Measurements from ENCODE around the gene C3orf22.
"Not testable (repeated sequence)": the region's sequence is repeated elsewhere in the genome, so short reads cannot be mapped to it uniquely, and the experiment has no call there.

Gene C3orf22

DNA sequence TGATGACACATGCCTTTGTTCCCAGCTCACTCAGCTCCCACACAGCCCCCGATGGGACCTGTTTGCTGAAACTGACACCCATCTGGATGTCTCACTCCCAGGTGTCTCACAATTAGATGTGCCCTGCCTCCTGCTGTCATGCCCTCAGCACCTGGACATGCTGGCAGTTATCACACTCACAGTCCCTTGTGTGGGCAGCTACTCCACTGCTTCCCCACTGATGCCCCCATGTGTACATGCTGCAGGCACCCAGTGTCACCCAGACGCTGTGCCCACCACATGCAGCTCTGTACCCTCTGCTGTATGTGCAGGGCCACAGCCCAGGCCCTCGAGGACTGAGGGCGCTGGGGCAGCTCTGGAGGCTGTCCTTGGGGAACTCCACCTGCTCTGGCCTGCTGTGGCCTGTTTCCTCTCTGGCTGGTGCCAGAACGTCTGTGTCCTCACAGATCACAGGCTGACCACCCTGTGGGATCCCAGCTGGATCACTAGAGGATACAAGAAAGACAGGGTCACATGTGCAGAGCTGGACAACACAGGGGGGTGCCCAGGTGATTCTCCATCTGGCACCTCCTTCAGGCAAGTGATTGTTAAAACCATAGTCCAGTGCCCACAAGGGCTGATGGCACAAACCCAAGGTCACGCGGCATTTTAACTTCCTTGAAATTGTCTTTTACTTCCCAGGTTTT, 14.0 kb downstream of the C3orf22 start:
- DNase-seq (ENCODE audit: low read depth in 2 of 2, low spot score in 1 of 2) = no peak

DNA sequence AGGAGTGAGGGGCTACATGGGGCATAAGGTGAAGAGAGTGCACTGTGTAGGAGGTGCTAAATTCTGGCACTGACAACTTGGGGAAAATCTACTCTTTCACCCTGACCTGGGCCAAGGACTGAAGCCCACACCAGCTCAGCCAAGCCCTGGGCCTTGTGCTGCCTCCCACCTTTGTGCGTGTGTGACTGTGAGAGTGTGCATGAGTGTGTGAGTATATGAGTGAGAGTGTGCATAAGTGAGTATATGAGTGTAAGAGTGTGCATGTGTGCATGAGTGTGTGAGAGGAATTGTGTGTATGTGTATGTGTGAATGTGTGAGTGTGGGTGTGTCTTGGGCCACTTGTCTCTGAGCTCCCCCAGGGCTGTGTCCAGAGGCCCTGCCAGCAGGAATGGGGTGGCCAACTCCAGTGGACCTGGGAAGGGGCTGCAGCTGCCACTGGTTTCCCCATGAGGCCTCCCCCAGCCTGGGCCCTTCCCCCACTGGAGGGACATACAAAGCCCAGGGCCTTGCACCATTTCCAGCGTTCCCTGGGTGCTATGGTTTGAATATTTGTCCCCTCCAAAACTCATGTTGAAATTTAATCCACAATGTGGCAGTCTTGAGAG, 15.2 kb downstream of the C3orf22 start:
- DNase-seq (ENCODE audit: low read depth in 2 of 2, low spot score in 1 of 2) = no peak

DNA sequence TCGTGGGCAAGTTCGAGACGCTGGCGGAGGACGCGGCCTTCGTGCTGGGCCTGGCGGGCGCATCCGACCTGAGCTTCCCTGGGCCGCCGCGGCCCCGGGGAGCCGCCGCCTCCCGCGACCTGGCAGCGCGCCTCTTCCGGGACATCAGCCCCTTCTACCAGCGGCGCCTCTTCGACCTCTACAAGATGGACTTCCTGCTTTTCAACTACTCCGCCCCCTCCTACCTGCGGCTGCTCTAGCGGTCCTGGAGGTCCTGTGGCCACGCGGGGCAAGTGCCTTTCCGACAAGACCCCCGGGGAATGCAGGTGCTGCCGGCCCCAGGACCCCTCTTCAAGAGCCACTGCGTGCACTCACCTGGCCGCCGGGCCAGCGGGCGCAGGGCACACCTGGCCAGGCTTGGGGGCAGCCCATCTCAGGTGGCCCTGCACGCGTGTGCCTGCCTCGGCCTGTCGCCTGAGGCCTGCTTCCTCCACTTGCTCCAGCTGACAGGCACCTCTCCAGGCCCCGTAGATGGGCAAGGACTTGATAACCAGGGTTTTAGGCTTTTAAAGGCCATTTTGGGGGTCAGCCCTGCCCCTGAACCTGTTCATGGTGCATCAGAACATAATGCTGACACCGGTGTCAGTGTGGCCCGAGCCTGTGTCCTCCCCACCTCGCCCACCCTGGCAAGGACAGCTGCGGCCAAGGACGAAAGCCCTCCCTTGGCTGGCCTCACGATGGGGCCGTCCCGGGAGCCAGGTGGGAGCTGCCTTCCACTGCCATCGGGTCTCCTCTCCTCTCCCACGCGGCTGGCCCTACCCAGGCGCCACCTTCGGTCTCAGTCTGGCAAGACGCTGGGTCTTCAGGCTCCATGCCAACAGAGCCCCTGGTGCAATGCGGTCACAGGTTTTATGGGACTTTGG, 16.1 kb downstream of the C3orf22 start:
- no peak for DNase-seq (ENCODE audit: low read depth in 2 of 2, low spot score in 1 of 2)

DNA sequence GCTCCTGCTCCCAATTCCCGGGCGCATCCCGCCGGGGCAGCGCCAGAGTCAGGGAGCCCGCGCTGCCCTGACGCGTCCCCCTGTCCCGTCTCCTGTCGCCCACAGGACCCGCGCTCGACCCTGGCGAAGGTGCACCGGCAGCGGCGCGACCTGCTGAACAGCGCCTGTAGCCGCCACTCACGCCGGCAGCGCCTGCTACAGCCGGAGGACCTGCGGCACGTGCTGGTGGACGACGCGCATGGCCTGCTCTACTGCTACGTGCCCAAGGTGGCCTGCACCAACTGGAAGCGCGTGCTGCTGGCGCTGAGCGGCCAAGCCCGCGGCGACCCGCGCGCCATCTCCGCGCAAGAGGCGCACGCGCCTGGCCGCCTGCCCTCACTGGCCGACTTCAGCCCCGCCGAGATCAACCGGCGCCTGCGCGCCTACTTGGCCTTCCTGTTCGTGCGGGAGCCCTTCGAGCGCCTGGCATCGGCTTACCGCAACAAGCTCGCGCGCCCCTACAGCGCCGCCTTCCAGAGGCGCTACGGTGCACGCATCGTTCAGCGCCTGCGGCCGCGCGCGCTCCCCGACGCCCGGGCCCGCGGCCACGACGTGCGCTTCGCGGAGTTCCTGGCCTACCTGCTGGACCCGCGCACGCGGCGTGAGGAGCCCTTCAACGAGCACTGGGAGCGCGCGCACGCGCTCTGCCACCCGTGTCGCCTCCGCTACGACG, 16.9 kb downstream of the C3orf22 start:
- DNase-seq (ENCODE audit: low read depth in 2 of 2, low spot score in 1 of 2) = no peak

DNA sequence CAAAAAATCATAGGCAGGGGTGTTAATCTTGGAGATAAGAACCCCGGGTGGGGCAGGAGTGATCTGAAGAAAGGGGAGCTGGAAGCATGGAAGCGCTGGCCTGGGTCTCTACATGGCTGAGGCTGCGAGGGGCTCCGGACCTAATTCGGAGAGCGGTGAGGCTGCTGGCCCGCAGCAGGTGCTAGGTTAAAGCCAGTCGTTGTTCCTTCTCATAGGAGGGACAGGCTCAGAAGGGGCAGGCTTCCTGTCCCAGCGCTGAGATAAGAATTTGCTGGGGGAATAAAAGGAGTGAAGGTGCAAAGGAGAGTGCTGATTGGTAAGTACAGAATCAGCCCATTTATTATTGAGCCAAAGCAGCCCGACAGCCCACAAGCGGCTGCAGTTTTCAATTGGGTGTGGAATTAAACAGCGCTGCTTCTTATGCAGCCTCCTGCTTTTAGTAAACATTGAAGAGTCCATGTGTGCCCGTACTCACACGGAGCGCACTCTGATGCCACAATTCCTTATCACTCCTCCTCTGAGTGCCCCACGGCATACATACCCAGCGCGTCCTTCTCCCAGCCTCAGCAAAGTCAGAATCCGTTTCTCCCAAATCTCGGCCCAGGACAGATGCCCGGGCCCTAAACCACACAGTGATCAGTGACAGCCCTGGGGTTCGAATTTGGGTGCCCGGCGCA, 17.6 kb downstream of the C3orf22 start:
- no peak for DNase-seq (ENCODE audit: low read depth in 2 of 2, low spot score in 1 of 2)

DNA sequence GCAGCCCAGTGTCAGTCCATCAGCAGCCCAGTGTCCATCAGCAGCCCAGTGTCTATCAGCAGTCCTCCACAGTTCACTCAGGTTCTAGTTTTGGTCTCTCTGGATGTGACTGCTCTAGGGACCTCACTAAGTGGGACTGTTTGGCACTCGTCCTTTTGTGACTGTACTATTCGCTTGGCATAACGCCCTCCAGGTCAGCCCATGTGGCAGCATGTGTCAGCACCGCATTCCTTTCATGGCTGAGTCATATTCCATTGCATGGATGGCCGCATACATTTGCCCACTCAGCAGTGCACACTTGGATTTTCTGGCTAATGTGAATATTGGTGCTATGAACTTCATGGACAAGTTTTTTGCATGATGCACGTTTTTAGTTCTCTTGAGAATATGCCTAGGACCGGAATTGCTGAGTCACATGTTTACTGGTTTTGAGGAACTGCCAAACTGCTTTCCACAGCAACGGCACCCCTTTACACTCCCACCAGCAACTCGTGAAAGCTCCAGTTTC, 18.3 kb downstream of the C3orf22 start:
- no peak for DNase-seq (ENCODE audit: low read depth in 2 of 2, low spot score in 1 of 2)

DNA sequence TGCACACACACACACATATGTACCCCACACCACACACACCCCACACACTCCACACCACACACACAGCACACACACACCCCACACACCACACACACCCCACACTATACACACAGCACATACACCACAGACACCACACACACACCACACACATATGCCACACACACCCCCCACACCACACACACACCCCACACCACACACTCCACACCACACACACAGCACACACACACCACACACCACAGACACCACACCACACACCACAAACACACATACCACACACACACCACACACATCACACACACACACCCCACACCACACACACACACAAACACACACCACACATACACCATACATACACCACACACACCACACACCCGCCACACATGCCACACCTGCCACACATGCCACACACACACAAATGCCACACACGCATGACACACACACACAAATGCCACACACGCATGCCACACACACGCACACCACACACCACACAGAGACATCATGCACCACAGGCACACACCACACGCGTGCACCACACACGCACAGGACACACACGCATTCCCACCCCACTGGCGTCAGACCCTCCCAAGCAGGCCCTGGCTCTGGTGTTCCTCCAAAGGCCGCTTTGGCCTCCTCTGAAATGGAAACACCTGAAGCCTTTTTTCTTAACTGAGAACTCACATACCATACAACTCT, 19.0 kb downstream of the C3orf22 start:
- DNase-seq (ENCODE audit: low read depth in 2 of 2, low spot score in 1 of 2) = no peak

DNA sequence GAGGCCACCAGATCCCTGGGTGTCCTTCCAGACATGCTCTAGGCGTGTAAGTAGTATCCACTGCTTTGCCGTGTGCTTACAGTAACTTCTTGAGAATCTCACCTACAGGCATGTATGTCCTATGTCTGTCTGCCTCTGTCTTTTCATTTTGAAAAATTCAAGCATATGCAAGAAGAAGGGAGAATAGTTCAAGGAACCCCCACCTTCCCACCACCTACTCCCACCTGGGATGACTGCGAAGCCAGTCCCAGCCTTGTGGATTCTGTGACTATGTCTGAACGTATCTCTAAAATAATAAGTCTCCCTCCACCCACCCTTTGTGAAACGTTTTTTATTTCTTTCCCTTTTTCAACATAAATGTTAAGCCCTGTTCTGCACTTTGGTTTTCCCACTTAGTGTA, 19.8 kb downstream of the C3orf22 start:
- DNase-seq (ENCODE audit: low read depth in 2 of 2, low spot score in 1 of 2) = no peak

DNA sequence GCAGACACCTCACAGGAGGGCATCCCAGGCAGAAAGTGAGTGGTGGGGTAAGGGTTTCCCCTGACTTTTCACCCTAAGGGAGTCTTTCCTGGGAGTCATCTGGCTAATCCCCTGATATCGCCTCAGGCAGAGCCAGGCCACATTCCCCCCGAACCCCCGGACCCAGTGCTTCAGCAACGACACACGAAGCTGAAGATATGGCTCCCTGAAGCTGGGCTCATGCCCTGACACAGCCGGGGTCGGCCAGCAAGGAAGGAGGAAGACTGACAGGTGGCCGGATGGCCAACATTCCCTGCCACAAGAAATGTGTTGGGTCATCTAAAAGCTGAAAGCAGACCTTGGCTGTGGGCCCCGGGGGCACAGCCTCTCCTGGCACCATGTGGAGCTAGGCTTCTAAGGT, 20.4 kb downstream of the C3orf22 start:
- DNase-seq (ENCODE audit: low read depth in 2 of 2, low spot score in 1 of 2) = no peak

DNA sequence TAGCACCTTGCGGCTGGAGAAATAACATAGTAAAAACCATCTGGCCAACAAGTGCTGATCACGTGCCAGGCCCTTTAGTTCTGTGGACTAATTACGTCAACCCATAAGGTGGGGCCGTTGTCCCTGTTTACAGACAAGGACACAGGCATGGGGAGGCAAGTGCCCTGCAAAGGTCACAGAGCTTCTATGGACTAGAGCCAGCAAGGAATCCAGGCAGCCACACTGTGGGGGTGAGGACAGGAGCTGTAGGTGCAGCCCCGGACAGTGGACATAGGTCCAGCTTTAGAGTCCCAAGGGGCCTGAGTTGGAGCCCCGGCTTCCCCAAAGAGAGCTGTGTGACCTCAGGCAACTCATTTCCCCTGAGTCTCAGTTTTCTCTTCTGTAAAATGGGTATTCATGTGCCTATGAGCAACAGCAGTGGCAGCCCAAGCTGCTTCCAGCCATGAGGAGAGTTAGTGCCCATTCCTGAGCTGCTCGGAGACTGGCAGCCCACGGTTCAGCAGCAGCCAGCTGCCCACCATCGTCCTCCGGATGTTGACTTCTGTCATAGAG, 20.9 kb downstream of the C3orf22 start:
- DNase-seq (ENCODE audit: low read depth in 2 of 2, low spot score in 1 of 2) = no peak

DNA sequence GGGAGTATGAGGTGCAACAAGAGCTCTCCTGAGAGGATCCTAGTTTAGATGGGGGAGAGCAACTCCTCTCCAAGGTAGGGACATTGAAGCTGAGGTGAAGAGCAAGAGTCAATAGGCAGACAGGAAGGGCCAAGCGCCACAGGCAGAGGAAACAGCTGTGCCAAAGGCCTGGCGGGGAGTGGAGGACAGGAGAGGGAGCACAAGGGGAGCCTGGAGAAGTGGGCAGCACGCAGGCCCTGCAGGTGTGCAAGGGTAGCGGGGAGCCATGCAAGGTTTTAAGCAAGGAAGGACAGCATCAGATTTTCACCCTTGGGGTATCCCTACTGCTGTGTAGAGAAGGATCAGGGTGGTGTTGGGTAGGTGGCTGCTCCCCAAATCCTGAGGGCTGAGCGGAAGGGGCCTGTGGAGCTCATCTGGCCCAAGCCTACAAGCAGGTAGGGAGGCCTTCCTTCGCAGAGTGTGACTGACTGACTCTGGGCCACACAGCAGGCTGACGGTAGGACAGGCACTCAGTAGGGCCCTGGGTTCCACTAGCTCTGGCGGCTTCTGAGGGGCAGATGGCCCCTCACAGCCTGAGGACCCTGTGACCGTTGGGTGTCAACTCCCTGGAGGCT, 21.5 kb downstream of the C3orf22 start:
- no peak for DNase-seq (ENCODE audit: low read depth in 2 of 2, low spot score in 1 of 2)

DNA sequence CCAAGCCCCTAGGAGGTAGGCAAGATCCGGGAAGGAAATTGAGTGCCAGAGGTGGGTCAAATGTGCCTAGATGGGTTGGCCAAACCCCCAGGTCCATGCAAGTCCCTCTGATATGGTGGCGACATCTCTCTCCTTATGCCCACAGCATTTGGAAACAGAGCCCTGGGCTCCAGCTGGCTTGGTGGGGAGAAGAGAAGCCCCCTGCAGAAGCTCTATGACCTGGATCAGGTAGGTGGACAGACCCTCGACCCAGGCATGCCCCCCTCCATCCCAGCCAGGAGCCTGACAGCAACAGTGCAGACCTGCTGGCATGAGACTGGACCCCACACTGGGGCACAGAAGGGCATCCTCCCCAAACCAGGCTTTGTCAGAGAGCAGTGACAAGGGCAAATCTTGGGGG, 22.6 kb downstream of the C3orf22 start:
- DNase-seq (ENCODE audit: low read depth in 2 of 2, low spot score in 1 of 2) = no peak

DNA sequence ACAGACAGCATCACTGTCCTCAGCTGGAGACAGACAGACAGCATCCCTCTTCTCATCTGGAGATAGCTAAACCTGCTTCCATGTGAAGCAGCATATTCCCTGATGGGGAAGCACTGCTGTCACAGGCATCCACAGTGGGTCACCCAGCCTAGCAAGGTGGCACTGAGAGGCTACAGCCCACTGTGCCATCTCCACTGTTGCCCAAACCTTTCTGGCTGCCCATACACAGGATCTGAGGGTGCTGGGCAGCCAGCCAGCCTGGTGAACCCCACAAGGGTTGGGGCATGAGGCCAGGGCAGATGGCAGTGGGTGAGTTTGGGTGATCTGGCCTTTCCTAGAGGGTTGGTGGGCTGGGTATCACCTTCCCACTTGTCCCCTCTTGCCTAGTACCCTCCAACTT, 23.1 kb downstream of the C3orf22 start:
- DNase-seq (ENCODE audit: low read depth in 2 of 2, low spot score in 1 of 2) = no peak

DNA sequence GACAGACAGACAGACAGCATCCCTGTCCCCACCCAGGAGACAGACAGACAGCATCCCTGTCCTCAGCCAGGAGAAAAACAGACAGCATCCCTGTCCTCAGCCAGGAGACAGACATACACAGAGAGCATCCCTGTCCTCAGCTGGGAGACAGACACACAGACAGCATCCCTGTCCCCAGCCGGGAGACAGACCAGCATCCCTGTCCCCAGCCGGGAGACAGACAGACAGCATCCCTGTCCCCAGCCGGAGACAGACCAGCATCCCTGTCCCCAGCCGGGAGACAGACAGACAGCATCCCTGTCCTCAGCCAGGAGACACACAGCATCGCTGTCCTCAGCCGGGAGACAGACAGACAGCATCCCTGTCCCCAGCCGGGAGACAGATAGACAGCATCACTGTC, 24.0 kb downstream of the C3orf22 start:
- not testable (repeated sequence) for DNase-seq (ENCODE audit: low read depth in 2 of 2, low spot score in 1 of 2)

DNA sequence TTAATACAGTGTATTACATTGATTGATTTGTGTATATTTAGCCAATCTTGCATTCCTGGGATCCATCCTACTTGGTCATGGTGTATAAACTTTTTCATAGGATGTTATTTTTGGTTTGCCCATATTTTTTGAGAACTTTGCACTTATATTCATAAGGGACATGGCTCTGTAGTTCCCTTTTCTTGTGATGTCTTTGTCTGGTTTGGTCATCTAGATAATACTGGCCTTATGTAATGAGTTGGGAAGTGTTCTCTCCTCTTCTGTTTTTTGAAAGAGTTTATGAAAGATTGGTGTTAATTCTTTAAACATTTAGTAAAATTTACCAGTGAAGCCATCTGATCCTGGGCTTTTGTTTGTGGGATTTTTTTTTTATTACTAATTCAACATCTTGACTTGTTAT, 25.2 kb downstream of the C3orf22 start:
- DNase-seq (ENCODE audit: low read depth in 2 of 2, low spot score in 1 of 2) = no peak

DNA sequence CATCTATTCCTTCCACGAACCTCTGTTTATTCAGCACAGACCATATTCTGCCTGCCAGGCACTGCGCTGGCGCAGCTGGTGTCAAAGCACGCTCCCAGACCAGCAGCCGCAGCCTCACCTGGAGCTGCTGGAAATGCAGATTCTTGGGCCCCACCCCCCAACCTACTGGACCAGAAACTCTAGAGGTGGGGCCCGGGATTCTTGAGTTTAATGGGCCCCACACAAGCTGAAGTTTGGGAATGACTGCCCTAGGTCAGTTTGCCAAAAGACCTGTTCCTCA, 27.7 kb downstream of the C3orf22 start:
- no peak for DNase-seq (ENCODE audit: low read depth in 2 of 2, low spot score in 1 of 2)

DNA sequence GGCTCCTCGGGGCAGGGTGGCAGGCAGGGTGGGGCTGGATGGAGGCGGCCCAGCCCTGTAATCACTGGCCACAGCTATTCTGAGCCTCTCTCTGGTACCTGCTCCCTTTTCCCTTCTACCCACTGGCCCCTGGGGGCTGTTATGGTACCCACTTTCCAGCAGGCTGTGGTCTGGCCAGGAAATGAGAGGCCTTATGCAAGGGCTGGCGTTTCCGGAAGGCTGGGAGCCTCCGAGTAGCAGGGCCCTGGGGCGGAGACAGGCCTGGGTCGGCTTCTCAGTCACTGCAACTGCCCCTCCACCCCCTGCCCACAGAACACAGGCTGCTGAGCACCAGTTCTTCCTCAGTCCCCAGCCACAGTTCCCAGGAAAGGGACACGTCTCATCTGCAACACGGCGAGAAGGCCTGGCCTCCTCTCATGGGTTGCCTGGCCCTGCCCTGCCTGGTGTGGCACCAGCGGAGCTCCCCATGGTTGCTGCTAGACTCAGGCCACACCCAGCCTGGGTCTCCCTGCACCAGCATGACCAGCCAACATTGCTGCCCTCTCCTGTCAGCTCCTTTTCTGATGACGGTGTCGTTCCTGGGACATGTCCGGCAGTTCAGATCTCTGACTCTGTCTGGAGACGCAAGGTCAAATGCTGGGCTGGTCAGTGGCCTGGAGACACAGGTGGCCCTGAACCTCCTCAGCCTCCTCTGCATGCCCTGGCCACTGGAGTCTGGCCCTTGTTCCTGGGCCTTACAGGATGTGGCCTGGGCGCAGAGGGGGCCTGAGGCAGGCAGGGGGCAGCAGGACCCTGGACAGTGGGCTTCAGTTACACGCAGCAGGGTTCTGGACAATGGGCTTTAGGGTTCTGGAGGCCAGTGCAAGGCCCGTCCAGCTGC, 28.3 kb downstream of the C3orf22 start:
- DNase-seq (ENCODE audit: low read depth in 2 of 2, low spot score in 1 of 2) = no peak

DNA sequence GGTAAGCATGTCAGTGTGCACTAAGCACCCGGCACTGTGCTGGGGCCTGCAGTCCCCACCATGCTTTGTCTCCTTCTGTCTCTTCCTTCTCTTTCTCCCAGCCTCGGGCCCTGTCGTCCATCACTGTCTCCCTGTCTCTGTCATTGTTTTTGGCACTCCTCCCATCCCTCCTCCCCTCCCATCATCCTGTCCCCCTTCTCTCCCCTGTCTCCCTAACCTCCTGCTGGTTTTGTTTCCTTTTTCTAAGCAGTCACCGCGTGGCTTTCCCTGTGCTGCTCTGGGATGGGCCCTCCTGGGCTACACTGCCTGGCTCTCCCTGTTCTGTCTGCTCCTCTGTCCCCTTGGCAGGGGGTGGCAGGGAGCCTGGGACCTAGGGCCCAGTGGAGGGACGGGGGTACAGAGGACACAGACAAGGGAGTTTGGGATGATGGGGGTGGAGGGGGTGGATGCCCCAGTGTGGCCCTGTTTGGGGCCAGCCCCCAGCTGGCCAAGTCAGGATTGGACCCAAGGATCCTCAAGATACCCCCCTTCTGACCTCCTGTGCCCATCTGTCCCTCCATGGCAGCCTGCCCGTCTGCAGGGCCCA, 29.1 kb downstream of the C3orf22 start:
- DNase-seq (ENCODE audit: low read depth in 2 of 2, low spot score in 1 of 2) = no peak
